ENCODE data around the gene SDK2. TPM values are rescaled to one million over a fixed set of nuclear protein-coding genes. Genes with fewer than 3 reads are reported as not detected.

SDK2 gene
- total RNA-seq, 4 donors from 2014 or later: 1.4 to 6.8 (median 3.3) TPM

GRCh38 chr17:73446617-73447016 is 197.6 kb downstream of the SDK2 start:
- no peak for DNase-seq (ENCODE audit: low spot score in 2 of 2)
- H3K27me3 ChIP-seq: no peaks in the 10 kb centered on the region
- no peaks in the 10 kb centered on the region for H3K36me3 ChIP-seq
- H3K27ac ChIP-seq: no peak overlapping the region
- 54% methylated on average over 9 of the region's 9 CpGs for WGBS
- H3K4me1 ChIP-seq: no peaks in the 10 kb centered on the region
- H3K4me3 ChIP-seq: no peak overlapping the region
- no peaks in the 10 kb centered on the region for H3K9me3 ChIP-seq
- TF ChIP-seq EP300 (IDR thresholded peaks at IDR 0.05): no peak

- TF ChIP-seq POLR2AphosphoS5 (IDR thresholded peaks at IDR 0.05): no peak
- no peak for TF ChIP-seq EP300 (IDR thresholded peaks at IDR 0.05)
- TF ChIP-seq, protein P1, sequence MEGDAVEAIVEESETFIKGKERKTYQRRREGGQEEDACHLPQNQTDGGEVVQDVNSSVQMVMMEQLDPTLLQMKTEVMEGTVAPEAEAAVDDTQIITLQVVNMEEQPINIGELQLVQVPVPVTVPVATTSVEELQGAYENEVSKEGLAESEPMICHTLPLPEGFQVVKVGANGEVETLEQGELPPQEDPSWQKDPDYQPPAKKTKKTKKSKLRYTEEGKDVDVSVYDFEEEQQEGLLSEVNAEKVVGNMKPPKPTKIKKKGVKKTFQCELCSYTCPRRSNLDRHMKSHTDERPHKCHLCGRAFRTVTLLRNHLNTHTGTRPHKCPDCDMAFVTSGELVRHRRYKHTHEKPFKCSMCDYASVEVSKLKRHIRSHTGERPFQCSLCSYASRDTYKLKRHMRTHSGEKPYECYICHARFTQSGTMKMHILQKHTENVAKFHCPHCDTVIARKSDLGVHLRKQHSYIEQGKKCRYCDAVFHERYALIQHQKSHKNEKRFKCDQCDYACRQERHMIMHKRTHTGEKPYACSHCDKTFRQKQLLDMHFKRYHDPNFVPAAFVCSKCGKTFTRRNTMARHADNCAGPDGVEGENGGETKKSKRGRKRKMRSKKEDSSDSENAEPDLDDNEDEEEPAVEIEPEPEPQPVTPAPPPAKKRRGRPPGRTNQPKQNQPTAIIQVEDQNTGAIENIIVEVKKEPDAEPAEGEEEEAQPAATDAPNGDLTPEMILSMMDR (IDR thresholded peaks at IDR 0.05): no peak
- no peak for TF ChIP-seq POLR2A (IDR thresholded peaks at IDR 0.05)
- Histone ChIP-seq H3K36me3 (no peaks in the 10 kb centered on the region), H3K4me1 (no peaks in the 10 kb centered on the region), H3K4me3 (no peak overlapping the region), H3K27me3 (no peaks in the 10 kb centered on the region), H3K27ac (no peak overlapping the region), H3K9me3 (no peaks in the 10 kb centered on the region)
- no peak for DNase-seq (ENCODE audit: low spot score in 2 of 2)
- WGBS: 89% methylated on average over 7 of the region's 7 CpGs
Observed at GRCh38 chr17:73445466-73445865, 198.8 kb downstream of the SDK2 start.

GRCh38 chr17:73444021-73444420 is 200.2 kb downstream of the SDK2 start:
- Histone ChIP-seq H3K36me3 (no peaks in the 10 kb centered on the region), H3K9me3 (no peaks in the 10 kb centered on the region), H3K27ac (no peak overlapping the region), H3K4me1 (no peaks in the 10 kb centered on the region), H3K27me3 (no peaks in the 10 kb centered on the region), H3K4me3 (no peak overlapping the region)
- DNase-seq (ENCODE audit: low spot score in 2 of 2): no peak
- TF ChIP-seq POLR2A (IDR thresholded peaks at IDR 0.05) (no peak), POLR2AphosphoS5 (IDR thresholded peaks at IDR 0.05) (no peak), EP300 (IDR thresholded peaks at IDR 0.05) (no peak)
- TF ChIP-seq, protein P1 (IDR thresholded peaks at IDR 0.05): no peak
- WGBS: 97% methylated on average over 8 of the region's 8 CpGs

- TF ChIP-seq POLR2AphosphoS5 (IDR thresholded peaks at IDR 0.05) (no peak), EP300 (IDR thresholded peaks at IDR 0.05) (no peak), POLR2A (IDR thresholded peaks at IDR 0.05) (no peak)
- Histone ChIP-seq H3K9me3 (no peaks in the 10 kb centered on the region), H3K27ac (no peak overlapping the region), H3K36me3 (no peaks in the 10 kb centered on the region), H3K27me3 (no peaks in the 10 kb centered on the region), H3K4me1 (no peaks in the 10 kb centered on the region), H3K4me3 (no peak overlapping the region)
- WGBS: 95% methylated on average over 6 of the region's 7 CpGs
- DNase-seq (ENCODE audit: low spot score in 2 of 2): no peak
Observed at GRCh38 chr17:73439597-73439996, 204.6 kb downstream of the SDK2 start.

- no peaks in the 10 kb centered on the region for H3K9me3 ChIP-seq
- H3K27ac ChIP-seq: no peak overlapping the region
- H3K36me3 ChIP-seq: no peaks in the 10 kb centered on the region
- H3K4me3 ChIP-seq: no peak overlapping the region
- TF ChIP-seq EP300 (IDR thresholded peaks at IDR 0.05): no peak
- no peaks in the 10 kb centered on the region for H3K27me3 ChIP-seq
- no peak for DNase-seq (ENCODE audit: low spot score in 2 of 2)
- 95% methylated on average over 11 of the region's 16 CpGs for WGBS
- H3K4me1 ChIP-seq: no peaks in the 10 kb centered on the region
Observed at GRCh38 chr17:73437826-73438225, 206.4 kb downstream of the SDK2 start.

DNA sequence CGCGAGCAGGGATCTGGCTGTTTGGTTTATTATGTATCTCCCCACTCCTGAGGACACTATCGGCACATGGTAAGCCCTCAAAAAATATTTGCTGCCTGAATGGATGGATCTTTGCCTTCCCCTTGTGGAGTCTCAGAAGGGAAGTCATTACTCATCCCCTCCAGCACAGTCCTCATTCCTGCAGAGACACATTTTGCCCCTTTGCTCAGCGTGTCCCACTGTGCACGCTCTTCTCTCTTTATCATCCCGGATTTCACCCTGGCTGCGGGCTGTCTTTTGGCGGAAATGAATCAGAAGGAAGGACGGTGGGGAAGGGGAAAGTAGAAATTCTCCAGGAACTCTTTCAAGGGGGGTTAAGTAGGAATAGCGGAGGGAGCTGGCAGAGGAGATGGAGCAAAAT is 207.3 kb downstream of the SDK2 start:
- Histone ChIP-seq H3K9me3 (no peaks in the 10 kb centered on the region), H3K4me3 (no peak overlapping the region), H3K27me3 (no peaks in the 10 kb centered on the region), H3K27ac (no peak overlapping the region), H3K4me1 (no peaks in the 10 kb centered on the region), H3K36me3 (no peaks in the 10 kb centered on the region)
- no peak for DNase-seq (ENCODE audit: low spot score in 2 of 2)
- TF ChIP-seq EP300 (IDR thresholded peaks at IDR 0.05): no peak
- 42% methylated on average over 10 of the region's 10 CpGs for WGBS

GRCh38 chr17:73435412-73435811 is 208.8 kb downstream of the SDK2 start:
- Histone ChIP-seq H3K27ac (no peak overlapping the region), H3K4me3 (no peak overlapping the region), H3K9me3 (no peaks in the 10 kb centered on the region), H3K27me3 (peaks cover under 1% of the 10 kb centered on the region), H3K4me1 (no peaks in the 10 kb centered on the region), H3K36me3 (no peaks in the 10 kb centered on the region)
- DNase-seq (ENCODE audit: low spot score in 2 of 2): no peak
- TF ChIP-seq POLR2AphosphoS5 (IDR thresholded peaks at IDR 0.05): no peak
- TF ChIP-seq POLR2A (IDR thresholded peaks at IDR 0.05): no peak
- no peak for TF ChIP-seq EP300 (IDR thresholded peaks at IDR 0.05)
- TF ChIP-seq, protein P1 (IDR thresholded peaks at IDR 0.05): no peak
- WGBS: 95% methylated on average over 15 of the region's 23 CpGs
